HFFc6 (cell line): Measurements from ENCODE around the gene MAP10. TPM values are rescaled to one million over a fixed set of nuclear protein-coding genes. Genes with fewer than 3 reads are reported as not detected.

Experiments used
- DNase-seq: peaks from one replicate; pipeline ENCODE4 v3.0.0-alpha.2; 2018
- H3K27ac Mint-ChIP-seq: 2 replicates; pipeline ENCODE4 v1.8.0; 2020; ENCODE audit warnings: mild to moderate bottlenecking, mixed read lengths
- H3K27me3 Mint-ChIP-seq: 2 replicates; pipeline ENCODE4 v1.8.0; 2021; ENCODE audit warnings: mild to moderate bottlenecking, moderate library complexity, mixed read lengths; ENCODE audit not compliant: insufficient read depth
- H3K36me3 Mint-ChIP-seq: 2 replicates; pipeline ENCODE4 v1.8.0; 2021; ENCODE audit warnings: low read depth, mixed read lengths
- H3K4me1 Mint-ChIP-seq: 2 replicates; pipeline ENCODE4 v1.8.0; 2020; ENCODE audit warnings: low read depth, mixed read lengths
- H3K4me3 Mint-ChIP-seq: 2 replicates; pipeline ENCODE4 v1.8.0; 2020; ENCODE audit warnings: mild to moderate bottlenecking, moderate library complexity, mixed read lengths
- H3K9me3 Mint-ChIP-seq: 2 replicates; pipeline ENCODE4 v1.8.0; 2020; ENCODE audit warnings: mild to moderate bottlenecking, mixed read lengths
- long read RNA-seq: library from polyadenylated mRNA; unstranded; transcript quantifications from one replicate; pipeline ENCODE4 v2.0.0, GENCODE V29; 2019
- total RNA-seq, 6 experiments: library from RNA; stranded (reverse); fragmentation: NEBNext Ultra II Directional; extraction: Animal tissue kit (Norgen Biotek cat#: 25700); gene quantifications; 2 replicates in 1 of 6; 3 replicates in 5 of 6; pipeline ENCODE4 v1.2.3, GENCODE V29; 2021
- TF ChIP-seq, protein P1 (sequence below): fragments of 200-600 bp; sonication (generic); IDR thresholded peaks from 2 replicates; pipeline ENCODE4 v1.5.0; 2021; ENCODE audit warnings: antibody characterized with exemption, mild to moderate bottlenecking

Gene MAP10
- under 1 TPM; 0.07 to 0.66 (median 0.49) TPM for total RNA-seq
- long read RNA-seq, partial matches to known transcripts = 0 of 1 reads
- long read RNA-seq, other reads (novel, unspliced or antisense) = 0 of 1 reads

- TF ChIP-seq, protein P1, sequence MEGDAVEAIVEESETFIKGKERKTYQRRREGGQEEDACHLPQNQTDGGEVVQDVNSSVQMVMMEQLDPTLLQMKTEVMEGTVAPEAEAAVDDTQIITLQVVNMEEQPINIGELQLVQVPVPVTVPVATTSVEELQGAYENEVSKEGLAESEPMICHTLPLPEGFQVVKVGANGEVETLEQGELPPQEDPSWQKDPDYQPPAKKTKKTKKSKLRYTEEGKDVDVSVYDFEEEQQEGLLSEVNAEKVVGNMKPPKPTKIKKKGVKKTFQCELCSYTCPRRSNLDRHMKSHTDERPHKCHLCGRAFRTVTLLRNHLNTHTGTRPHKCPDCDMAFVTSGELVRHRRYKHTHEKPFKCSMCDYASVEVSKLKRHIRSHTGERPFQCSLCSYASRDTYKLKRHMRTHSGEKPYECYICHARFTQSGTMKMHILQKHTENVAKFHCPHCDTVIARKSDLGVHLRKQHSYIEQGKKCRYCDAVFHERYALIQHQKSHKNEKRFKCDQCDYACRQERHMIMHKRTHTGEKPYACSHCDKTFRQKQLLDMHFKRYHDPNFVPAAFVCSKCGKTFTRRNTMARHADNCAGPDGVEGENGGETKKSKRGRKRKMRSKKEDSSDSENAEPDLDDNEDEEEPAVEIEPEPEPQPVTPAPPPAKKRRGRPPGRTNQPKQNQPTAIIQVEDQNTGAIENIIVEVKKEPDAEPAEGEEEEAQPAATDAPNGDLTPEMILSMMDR = no peak
- Mint-ChIP-seq H3K4me3 (peak within 1 kb of the TSS; percentile 79), H3K9me3 (no peaks in the 10 kb centered on the region; the same call in none of the 2 replicates), H3K4me1 (no peaks in the 10 kb centered on the region), H3K36me3 (no peaks in the 10 kb centered on the region; the same call in 1 of the 2 replicates), H3K27me3 (0 out of 2 replicates have a peak, but pooled peaks cover 2% of the 10 kb centered on the region), H3K27ac (no peak within 1 kb of the TSS)
- no peak for DNase-seq
Observed at GRCh38 chr1:232805269-232806185, at the start of gene MAP10. MAP10 (plus strand) TSS chr1:232805416; CDS start chr1:232805450, 34 bp downstream.

DNA sequence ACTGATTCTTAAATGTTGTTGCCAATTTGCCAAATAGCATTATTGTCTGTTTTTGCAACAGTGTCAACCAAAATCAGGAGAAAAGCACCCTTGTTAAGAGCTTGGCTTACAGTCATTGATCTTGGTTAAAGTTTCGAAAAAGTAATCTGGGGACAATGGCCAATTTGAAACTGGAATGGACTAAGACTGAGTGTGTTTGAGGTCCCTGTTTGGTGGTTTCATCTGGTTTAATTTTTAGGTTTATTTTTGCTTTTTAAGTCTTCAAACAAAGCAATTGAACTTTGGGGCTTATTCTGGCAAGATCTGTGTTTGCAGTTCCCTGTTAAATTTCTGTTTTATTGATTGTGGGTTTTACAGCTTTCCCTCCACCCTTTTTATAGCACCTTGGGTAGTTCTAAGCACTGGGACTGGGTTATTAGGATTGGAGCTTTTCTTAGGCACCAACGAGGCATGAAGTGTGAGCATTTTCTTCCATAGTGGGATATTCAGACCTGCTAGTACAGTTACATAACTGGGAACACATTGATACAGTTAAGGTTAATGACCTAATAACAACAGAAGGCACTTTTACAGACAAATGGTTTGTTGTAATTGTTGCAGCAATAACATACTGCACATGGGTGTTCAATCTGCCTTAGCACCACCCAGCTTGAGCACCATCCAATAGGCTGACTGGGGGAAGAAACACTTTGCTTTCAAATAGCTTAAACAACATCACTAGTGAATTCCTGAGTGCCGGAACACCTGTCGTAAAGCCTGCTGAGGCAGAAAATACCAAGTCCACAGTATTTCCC is 40.6 kb upstream of the MAP10 start:
- Mint-ChIP-seq H3K27me3 (no peaks in the 10 kb centered on the region), H3K4me1 (no peaks in the 10 kb centered on the region), H3K36me3 (no peaks in the 10 kb centered on the region), H3K9me3 (peaks cover 24% of the 10 kb centered on the region), H3K27ac (no peak overlapping the region), H3K4me3 (no peak overlapping the region)
- DNase-seq = no peak
- TF ChIP-seq, protein P1 = no peak

DNA sequence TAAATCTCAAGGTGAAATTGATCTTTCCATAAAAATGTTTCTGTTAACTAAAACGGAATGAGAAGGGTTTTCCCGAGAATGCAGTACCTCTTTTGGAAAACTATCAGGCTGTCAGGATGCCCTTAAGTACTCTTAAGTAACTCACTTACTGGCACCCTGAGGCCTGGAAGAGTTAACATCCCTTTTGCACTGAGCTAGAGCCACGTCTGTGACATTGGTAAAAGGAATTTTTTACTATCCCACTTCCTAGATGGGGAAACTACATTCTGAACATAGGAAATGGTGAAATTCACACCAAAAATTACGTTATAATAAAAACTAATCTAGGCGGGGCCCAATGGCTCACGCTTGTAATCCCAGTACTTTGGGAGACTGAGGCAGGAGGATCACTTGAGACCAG is 39.7 kb upstream of the MAP10 start:
- DNase-seq = no peak
- H3K4me3 Mint-ChIP-seq = no peak overlapping the region
- H3K27ac Mint-ChIP-seq = no peak overlapping the region
- peaks cover 24% of the 10 kb centered on the region for H3K9me3 Mint-ChIP-seq
- H3K27me3 Mint-ChIP-seq = no peaks in the 10 kb centered on the region
- no peaks in the 10 kb centered on the region for H3K4me1 Mint-ChIP-seq
- H3K36me3 Mint-ChIP-seq = no peaks in the 10 kb centered on the region
- TF ChIP-seq, protein P1 = no peak

DNA sequence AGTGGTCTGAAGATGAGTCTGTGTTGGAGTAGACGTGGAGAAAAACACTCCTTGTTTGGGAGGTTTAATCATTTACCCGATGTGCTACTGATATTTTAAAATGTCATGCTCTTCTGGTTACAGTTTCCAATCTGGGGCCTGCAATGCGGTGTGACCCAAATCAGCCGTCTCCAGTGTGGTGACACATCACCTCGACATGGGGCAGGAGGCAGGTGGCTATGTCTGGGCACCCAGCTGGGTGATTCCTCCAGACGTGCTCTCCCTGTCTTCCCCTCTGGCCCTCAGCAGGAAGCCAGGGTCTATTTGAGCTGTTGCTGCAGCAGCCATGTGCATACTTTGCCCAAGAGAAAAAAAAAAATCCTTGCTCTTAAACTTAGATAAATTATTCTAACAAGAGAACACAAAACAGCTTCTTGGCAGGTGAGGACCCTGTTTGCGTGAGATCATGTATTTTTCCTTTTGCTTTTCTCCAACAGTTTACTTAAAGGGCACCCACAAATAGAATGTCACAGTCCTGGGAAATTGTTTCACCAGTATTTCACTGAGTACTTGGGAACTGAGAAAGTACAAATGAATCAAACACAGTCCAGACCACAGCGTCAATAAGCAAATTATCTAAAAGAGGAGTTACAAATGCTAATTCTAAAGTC is 38.9 kb upstream of the MAP10 start:
- no peak overlapping the region for H3K4me3 Mint-ChIP-seq
- no peaks in the 10 kb centered on the region for H3K36me3 Mint-ChIP-seq
- H3K27ac Mint-ChIP-seq = no peak overlapping the region
- DNase-seq = no peak
- H3K4me1 Mint-ChIP-seq = no peaks in the 10 kb centered on the region
- H3K27me3 Mint-ChIP-seq = no peaks in the 10 kb centered on the region
- H3K9me3 Mint-ChIP-seq = peaks cover 24% of the 10 kb centered on the region
- TF ChIP-seq, protein P1 = no peak

- Mint-ChIP-seq H3K27me3 (no peaks in the 10 kb centered on the region), H3K4me1 (no peaks in the 10 kb centered on the region), H3K36me3 (no peaks in the 10 kb centered on the region), H3K4me3 (no peak overlapping the region), H3K27ac (no peak overlapping the region), H3K9me3 (peaks cover 24% of the 10 kb centered on the region)
- no peak for DNase-seq
- TF ChIP-seq, protein P1 = no peak
Observed at GRCh38 chr1:232766904-232767303, 38.3 kb upstream of the MAP10 start.
